ENCODE data around the gene CA5A.

CA5A gene

DNA sequence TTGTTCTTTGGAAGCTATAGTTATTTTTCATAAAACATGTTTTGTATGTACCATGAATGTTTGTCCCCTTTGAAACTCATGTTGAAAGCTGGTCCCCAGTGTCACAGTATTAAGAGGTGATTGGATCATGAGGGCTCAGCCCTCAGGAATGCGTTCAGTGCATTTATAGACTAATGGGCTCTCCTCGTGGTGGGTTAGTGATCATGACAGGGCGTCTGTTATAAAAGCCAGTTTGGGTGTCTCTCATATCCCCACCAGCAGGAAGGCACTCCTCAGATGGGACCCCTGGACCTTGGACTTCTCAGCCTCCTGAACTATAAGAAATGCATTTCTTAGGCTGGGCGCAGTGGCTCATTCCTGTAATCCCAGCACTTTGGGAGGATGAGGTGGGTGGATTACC is 25.3 kb upstream of the CA5A start:
- DNase-seq, result no peak

DNA sequence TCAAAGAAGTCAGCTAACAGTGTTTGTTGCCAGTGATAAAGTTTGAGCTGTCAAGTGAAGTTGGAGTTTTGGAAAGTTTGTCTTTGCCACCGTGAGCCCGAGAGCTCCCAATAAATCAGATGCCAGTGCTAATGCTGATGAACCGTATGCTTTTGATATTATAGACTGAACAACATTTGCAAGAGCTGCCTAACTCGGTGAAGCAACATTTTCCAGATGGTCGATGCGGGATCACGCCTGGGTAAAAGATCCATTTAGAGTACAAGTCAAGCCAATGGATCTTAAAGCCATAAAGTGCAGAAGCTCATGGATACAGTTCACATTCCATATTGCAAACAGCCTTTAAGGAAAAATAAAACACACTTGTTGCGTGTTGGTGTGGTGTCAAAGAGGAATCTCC is 24.5 kb upstream of the CA5A start:
- DNase-seq, result no peak

DNA sequence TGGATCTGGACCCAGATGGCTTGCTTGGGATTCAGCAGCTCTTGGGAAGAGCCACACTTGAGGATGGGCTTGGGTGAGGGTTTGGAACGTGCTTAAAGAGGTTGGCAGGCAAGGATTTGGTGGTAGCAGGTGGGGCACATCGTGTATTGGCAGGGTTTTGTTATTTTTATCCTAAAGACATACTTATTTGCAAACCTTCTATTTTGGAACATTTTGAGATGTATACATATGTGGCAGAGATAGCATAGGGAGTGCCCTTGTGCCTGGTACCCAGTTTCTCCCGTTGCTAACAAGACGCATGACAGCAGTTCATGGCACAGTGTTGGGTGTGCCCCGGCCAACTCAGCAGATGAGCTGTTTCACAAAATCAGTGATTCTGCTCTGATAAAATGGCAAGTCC is 24.0 kb upstream of the CA5A start:
- DNase-seq, result no peak

DNA sequence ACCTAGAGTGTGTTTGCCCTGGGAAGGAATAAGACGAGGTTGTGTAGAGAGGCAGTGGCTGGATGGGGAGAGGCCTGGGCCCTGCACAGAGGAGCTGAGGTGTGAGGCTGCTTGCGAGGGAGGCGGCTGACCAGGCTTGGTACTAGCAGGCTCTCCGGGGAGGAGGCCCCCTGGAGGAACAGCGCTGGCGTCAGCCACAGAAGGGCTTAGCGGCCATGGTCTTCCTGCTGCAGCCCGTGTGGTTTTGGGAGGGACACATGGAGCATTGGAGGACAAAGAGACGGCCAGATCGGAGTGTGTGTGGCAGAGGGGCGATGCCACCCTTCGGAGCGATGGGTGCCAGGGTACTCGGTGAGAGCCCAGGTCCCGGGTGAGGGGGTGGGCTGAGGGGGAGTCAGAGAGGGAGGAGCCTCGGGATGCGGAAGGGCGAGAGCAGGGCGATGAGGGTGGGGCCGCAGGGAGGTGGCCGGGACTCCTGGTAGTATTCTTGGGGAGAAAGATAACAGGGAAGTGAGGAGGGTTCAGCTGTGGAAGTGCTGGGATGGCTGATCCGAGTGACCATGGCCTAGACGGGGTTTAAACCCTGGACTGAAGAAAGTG is 23.2 kb upstream of the CA5A start:
- DNase-seq, result no peak

DNA sequence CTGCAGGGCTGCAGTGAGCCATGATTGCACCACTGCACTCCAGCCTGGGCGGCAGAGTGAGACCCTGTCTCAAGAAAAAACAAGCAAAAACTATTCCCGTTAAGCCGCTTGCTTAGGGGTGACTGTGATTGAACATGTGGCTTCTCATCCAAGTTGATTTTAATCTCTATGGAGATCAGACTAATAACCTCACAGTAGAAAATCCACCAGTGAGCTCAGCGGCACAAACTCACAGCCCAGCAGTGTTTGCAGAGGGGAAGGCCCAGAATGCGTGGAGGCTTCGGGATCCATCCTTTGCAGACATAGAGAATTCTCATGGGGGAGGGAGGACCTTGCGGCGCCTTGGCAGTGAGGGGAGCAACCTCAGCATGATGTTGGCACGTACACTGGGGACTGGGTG is 22.3 kb upstream of the CA5A start:
- DNase-seq, result no peak

DNA sequence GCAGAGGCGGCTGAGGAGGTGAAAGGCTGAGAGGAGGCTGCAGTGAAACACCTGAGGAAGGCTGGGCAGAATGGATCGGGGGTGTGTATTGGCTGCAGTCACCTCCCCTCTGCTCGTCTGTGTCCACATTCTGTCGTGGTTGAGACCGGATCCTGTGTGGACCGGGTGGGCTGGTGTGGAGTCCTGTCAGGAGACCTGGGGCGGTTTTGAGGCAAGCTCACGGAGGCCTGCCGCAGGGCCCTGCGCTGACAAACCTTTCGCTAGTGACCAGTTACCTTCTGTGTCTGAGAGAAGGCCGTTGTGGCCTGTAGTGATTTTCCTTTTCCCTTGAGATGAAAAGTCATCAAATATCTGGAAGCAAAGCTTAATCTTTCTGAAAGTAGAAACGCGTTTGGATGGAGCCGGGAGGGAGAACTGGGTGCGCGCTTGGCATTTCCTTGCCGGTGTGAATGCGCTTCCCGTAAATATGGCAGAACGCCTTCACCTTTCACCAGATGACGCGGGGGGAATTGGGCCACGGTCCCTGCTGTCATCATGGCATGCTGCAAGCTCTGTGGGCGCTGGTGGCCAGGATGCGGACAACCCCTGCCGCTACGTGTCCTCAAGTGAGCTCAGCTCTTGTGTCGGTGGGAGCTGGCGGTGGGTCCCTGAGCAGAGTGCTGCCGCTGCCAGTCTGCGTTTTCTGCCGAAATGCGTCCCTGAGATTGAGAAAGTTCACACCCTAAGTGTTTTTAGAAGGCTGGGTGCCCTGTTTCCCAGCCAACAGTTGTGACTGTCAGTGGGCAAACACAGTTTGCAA is 21.2 kb upstream of the CA5A start:
- DNase-seq, result no peak

DNA sequence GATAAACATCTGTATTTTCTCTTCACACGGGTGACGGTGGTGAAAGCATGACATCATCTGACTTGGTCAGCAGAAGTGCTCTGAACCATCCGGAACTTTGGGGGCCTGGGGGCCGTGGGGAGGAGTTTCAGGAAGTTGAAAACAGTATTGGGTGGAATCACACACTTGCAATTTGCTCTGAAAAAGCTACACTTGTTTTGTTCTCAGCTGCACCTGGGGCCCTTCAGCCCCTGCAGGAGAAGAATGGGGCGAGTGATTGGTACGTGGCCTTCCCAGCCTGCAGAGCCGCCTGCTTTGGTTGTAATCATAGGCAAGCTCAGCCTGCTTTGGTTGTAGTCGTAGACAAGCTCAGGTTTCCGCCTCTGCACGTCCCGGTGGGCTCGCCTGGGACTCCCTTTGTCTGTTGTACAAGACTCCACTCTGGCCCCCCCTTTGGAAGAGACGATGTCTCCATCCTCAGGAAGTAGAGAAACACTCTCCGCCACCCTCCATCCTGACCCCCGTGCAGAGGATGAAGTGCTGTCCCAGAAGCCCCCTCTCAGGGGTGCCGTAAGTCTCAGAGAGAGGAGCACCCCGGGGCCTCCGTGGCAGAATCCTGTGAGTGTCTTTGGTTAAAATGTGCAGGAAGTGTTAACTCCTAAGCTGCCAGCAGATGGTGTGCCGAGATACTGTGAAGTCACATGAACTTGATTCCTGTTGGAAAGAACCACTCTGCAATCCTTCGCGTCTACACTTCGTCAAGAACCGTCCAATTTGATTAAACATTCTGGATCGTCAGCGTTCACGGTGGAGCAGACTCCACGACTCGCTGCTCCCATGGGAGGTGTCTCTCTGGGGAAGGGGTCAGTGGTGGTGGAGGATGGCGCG is 20.3 kb upstream of the CA5A start:
- peak; percentile 73 for DNase-seq

DNA sequence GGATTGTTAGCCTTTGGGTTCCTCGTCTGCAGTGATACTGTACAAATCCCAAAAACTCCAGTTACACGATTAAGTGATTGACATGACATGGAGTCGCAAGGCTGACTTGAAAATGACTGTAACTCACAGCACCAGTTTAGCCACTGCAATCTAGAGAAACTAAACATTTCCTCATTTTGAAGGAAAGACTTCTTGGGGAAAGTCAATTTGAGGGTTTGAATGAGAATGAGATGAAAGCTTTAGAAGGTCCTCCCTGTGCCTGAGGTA is 19.7 kb upstream of the CA5A start:
- DNase-seq, result no peak

DNA sequence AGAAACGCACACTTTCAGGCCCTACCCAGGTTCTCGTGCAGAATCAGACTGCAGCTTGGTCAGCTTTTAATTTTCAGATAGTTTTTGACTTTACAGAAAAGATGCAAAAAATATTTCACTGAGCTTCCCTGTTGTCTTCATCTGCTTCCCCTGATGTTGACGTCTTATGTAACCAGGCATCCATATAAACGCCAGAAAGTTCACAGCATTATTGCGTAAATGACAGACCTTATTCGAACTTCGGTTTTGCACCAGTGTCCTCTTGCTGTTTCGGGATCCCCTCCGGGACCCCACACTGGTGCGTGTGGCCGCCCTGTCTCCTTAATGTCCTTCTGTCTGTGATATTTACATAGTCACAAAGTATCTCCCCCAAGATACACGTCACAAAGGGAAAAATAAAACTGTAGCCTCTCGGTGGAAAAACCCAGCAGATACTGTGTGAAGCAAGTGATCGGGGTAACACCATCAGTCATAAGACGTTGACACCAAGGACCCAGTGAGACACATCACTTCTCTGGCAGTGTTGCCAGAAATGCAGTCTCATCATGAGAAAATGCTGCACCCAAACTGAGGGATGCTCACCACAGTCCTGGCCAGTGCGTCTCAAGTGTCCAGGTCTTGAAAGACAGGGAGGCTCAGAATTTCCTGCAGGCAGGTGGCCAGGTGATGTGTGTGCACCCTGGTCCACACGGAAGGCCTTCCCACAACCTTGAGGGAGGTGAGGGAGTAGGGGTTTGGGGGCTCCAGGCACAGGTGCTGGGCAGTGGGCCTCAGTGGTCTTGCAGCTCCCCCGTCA is 19.2 kb upstream of the CA5A start:
- DNase-seq, result no peak

DNA sequence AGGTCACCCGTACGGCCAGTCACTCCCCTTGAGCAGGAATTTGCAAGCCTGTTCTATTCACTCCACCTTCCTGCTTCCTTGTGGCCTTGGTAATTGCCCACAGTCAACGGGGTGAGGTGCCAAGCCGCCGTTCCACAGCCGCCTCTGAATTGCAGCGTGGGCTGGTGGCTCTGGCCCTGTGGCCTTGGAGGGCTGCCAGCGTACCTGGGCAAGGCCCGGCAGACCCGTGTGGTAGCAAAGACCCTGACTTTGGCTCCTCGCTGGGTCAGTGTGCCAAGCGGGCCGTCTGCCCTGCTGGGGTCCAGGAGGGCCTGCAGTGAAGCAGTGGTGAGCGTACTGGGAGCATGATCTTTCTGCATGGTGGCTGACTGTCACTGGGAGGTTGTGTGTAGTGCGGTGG is 18.5 kb upstream of the CA5A start:
- no peak for DNase-seq

DNA sequence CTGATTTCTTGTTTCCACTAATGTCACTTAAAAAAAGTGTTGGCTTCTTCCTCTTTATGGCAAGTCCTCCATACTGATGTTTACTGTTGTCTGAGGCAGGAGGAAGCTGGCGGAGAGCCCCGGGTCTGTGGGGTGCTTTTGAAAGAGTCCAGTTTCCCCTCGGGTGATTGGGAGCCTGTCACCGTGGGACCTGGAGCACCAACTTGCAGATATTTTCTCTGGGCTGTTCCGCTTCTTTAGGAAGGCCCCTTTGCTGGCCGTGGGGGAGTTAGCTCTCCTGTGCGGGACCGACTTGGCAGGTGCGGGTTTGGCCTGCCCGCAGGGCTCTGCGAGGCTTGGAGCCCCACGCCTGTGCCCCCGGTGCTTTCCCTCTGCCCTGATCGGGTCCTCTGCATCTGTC is 18.0 kb upstream of the CA5A start:
- no peak for DNase-seq

DNA sequence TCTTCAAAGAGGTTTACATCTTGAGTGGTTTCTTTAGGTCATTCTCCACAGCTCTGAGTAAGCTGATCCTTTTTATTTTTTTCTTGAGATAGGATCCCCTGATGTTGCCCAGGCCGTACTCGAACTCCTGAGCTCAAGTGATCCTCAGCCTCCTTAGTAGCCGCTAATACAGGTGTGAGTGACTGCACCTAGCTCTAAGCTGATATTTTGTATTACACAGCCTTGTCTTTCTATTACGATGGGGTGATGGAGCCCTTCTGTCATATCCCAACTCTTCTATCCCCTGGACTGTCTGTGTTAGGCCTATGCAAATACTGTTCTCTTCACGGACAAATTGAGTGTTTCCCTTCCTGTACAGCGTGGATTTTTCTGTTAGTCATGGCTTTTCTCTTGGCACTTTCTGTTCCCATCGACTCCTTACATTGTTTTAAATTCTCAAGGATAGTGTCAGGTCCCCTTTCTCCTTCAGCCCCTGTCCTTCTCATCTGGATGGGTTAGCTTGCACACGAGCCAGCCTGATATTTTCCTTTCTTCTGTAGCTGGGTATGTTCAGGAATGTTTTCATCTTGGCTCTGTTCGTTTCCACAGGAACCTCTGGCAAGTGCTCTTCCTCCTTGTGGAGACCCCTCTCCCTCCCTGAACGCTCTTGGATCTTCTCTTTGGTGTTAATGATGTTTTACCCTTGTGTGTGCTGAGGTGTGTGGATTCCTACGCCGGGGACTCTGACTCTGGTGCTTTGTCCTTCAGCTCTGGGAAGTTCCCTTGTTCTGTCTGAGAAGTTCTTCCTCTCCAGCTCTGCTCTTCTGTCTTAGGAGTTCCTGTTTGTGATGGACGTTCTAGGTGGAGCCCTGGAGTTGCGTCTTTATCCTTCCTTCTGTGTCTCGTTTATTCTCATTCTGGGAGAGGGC is 17.2 kb upstream of the CA5A start:
- no peak for DNase-seq

DNA sequence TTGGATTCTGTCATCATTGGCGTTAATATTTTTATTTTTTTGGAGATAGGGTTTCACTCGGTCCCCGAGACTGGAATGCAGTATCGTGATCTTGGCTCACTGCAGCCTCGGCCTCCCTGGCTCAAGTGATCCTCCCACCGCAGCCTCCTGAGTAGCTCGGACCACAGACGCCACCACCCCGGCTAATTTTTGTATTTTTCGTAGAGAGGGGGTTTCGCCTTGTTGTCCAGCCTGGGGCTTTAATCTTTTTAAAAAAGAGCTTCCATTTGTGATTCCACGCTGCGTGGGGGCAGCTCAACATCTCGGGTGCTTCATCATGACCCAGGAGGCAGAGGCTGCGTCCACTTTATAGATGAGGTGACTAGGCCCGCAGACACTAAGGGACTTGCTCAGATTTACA is 16.4 kb upstream of the CA5A start:
- no peak for DNase-seq

DNA sequence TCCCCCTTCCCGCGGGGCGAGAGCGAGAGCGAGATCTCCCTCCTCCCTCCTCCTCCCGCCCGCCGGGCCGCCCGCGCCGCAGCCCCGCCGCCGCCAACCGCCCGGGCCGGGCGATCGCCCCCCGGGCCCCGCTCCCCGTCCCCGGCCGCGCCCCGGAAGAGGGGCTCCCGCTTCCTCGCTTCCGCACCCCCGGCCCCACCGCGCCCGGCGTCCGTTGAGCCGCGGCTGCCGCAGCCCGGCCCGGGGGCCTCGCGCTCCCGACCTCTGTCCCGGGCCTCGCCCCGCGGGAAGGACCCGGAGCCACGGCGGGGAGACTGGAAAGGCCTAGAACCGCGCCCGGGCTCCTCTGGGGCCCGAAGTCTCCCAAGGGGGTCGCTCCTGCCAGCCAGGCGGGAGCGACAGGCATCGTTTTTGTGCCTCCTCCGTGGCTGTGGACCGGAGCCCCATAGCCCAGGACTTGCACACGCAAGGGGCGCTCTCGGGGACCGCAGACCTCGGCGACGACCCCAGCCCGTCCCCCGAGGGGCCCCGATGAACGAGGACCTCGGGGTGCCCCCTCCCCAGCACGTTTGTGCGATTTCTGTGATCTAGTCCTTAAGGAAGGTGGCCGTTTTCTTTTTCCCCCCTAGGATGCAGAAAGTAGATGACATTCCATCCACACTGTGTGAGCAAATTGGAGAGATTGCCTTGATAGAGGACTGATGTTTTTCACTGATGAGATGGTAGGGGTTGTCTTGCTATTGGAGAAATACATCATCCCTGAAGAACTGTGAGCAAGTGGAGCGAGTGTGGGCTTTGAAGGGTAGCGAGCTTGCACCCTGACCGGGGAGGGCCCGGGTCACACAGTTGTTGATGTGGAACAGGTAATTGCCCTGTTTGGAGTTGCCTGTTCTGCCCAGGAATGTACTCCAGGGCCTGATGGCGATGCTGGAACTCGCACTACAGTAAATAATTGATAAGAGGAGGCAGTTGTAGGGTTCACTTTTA is 15.5 kb upstream of the CA5A start:
- DNase-seq, result no peak

DNA sequence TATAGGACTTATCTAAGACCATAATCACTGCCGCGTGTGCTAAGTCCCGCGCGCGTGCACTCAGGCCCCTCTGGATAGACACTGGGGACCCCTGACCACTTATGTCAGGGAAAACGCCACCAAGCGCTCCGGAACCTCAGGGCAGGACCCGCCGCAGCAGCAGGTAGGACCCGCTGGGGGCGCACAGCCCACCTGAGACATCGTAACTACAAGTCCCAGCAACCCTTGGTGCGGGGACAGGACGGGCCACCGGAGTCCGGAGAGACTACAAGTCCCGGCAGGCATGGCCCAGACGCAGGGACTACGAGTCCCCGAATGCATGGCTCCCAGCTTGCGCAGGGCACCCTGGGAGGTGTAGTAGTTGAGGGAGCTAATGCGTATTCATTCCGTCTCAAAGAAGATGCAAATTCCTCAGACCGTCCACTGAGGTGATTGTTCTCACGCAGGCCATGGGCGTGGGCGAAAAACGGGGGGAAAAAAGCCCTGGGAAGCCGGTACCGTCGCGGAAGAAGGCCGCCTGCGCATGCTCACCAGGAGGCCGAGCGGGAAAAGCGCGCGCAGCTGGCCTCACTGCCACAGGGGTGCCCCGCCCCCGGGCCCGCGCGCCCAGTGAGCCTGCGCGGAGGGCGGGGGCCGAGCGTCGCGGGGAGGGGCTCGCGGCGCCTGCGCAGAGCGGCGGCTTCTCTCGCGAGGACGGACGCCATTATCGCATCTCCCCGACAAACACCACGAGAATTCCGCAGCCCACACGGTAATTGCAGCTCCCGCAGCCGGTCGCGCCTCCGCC is 14.6 kb upstream of the CA5A start, which contains the start of gene BANP:
Gene BANP, plus strand, starts transcription at position 670 of the 787 bp plus-strand sequence. CDS start 23,682 bp downstream, outside the sequence.
- DNase-seq, result peak; percentile 96

DNA sequence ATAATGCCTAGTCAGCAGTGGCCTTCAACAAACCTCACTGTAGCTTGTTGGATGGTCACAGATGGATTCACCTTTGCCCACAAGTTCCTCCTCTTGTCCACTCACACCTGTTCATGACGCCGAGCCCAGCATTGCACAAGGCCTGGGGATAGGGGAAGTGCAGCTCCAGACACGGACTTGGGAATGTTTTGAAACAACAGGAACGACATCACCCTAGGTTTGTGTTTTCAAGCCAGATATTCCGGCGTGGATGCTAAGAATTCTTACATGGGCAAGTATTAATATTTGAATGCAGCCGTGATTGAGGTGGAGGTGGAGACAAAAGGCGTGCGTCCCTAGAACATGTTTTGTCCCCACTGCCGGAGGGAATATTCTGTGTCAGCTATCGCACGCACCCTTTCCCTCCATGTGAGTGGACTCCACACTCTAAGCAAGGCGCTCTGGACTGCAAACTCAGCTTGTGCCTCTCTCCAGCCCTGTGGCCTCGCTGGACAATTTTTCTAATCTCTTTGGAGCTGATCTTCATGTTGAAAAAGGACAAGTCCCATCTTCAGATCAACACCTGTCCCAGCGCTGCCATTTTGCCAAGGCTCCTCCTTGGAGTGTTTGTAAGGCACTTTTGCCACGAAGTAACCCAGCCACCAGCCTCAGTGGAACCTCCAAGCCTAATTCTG is 12.9 kb upstream of the CA5A start:
- DNase-seq, result no peak

DNA sequence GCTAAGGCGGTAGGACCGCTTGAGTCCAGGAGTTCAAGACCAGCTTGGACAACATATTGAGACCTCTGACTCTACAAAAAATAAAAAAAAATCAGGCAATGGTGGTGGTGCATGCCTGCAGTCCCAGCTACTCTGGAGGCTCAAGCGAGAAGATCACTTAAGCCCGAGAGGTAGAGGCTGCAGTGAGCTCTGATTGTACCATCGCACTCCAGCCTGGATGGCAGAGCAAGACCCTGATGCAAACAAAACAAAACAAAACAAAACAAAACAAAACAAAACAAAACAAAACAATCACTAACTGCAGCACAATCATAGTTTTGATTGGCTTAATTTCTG is 12.4 kb upstream of the CA5A start:
- DNase-seq, result no peak

DNA sequence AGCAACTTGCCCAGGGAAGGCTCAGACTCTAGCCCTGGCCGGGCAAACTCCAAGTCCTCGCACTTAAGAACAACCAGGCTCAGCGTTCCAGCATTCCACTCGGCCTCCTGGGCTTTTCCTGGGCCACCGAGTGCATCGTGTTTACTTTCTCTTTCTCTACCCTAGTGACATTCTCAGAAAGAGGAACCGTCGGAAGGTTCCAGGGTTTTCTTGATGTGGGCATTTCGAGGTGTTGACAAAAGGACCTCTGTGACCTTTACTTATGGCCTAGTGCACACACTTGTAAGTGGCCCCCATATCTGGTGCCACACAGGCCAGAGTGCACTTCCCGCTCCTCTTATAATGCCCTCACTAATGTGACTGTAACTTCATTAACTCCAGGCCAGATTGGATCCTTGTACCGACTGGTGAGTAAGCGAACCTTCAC is 11.8 kb upstream of the CA5A start:
- peak; percentile 21 for DNase-seq

DNA sequence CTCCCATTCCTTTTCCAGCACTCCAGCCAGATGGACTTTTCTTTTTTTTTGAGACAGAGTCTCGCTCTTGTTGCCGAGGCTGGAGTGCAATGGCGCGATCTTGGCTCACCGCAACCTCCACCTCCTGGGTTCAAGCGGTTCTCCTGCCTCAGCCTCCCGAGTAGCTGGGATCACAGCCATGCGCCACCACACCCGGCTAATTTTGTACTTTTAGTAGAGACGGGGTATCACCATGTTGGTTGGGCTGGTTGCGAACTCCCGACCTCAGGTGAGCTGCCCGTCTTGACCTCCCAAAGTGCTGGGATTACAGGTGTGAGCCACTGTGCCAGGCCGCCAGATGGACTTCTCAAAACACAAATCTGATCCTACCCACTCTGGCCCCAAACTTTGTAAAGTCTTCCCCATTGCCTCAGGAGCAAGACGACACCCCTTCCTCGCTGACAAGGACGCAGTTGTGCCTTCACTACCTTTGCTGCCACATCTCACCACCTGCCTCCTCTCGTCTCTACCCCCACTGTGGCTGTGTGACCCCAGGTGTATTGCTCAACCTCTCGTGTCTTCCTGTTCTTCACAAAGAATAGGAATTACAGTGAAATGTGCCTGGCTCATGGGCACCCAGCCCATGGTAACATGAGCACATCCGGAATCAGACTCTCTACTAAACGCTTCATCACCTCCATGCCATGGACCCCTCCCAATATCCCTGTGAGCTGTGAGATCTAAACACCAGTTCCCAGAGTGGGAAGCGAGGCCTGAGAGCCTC is 11.2 kb upstream of the CA5A start:
- DNase-seq, result no peak
